ENCODE data around the gene CIRBP.

The CIRBP gene

DNA sequence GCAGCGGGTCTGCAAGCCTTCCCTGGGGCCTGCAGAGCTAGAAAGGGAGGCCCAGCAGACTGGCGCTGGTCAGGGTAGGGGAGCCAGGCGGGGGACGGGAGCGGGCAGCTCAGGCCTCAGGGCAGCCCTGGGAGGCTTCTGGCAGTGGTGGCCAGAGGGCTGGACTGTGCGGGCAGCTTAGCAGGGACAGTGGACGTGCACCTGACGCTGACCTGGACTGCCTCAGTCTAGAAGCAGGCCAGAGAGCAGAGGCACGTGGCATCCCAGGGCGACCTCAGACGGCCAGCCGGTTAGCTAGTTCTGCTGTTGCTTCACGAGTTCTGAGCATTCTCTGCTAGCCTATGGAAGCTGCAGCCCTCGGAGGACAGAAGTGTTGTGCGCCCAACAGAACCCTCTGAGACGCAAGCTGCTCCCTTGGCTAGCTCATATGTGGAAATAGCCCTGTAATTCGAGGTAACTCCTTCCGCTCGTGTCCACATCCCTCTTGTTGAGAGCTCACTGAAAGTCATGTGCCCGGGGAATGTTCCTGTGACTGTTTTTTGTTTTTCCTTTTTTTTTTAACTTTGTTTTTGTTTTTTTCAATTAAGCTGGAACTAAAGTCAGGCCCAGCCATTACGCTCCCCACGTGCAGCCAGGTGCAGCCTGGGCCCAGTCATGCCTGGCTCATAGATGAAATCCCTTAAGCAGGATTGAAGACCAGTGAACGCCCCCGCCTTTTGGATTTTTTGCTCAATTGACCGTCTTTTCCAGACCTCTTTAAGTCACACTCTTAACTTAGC lies 4.3 kb downstream of the CIRBP start:
- no peak overlapping the region for H3K4me3 ChIP-seq (ENCODE audit: low read depth, low read length)
- TF ChIP-seq, protein P1, sequence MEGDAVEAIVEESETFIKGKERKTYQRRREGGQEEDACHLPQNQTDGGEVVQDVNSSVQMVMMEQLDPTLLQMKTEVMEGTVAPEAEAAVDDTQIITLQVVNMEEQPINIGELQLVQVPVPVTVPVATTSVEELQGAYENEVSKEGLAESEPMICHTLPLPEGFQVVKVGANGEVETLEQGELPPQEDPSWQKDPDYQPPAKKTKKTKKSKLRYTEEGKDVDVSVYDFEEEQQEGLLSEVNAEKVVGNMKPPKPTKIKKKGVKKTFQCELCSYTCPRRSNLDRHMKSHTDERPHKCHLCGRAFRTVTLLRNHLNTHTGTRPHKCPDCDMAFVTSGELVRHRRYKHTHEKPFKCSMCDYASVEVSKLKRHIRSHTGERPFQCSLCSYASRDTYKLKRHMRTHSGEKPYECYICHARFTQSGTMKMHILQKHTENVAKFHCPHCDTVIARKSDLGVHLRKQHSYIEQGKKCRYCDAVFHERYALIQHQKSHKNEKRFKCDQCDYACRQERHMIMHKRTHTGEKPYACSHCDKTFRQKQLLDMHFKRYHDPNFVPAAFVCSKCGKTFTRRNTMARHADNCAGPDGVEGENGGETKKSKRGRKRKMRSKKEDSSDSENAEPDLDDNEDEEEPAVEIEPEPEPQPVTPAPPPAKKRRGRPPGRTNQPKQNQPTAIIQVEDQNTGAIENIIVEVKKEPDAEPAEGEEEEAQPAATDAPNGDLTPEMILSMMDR (IDR thresholded peaks at IDR 0.05; ENCODE audit: borderline replicate concordance, insufficient read depth, low read depth, low read length), result no peak

DNA sequence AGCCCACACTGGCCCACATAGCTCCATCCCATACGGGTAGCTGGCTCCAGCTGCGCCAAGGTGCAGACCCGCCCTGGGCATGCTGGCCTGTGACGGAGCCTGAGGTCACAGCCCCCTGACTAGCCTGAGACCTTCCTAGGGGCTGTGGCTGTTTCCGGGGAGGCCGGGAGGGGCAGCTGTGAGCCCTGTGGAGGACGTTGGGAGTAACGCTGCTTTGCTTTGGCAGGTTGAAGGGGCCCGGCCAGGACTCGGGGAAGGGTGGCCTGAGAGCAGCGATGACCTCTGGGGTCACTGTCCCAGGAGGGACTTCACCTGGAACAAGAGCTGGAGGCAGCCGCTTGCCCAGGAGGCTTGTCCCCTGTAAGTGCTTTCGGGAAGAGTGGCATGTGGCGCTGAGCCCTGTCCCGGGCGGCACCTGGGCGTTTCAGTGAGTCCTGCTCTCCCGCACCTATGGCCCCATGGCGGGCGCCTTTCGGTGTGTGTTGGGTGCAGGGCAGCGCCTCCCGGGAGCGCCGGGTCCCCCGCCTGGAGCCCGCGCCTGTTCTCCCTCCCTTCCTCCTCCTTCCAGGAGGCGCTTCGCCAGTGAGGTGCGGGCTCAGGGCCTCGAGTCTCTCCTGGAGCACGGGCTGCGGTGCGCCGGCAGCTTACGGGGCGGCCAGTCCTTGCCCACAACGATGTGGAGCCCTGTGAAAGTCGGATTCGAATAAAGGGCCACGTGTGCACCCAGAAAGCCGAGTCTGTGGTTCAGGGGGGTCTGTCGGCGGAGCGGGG lies 5.1 kb downstream of the CIRBP start:
- H3K4me3 ChIP-seq (ENCODE audit: low read depth, low read length), result peak overlapping the region; percentile 53
- TF ChIP-seq, protein P1 (IDR thresholded peaks at IDR 0.05; ENCODE audit: borderline replicate concordance, insufficient read depth, low read depth, low read length), result no peak

DNA sequence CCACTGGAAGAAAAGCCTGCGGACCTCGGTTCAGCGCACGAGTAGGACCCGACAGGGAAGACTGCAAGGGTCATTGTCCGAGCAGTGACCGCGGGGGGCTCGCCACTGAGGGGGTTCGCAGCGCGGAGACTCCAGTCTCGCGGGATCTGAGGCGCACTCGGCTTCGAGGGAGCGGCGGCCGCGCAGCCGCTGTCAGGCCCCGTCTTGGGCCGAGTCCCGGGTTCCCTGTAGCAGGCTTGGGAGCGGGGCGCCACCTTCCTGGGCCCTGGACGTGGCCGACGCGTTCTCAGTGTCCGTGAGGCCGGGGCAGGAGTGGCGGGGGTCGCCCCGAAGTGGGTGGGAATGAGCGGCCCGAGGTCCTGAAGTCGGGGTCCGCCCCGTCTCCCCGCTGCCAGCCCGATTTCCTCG lies 5.7 kb downstream of the CIRBP start:
- TF ChIP-seq, protein P1 (IDR thresholded peaks at IDR 0.05; ENCODE audit: borderline replicate concordance, insufficient read depth, low read depth, low read length), result no peak
- H3K4me3 ChIP-seq (ENCODE audit: low read depth, low read length), result peak overlapping the region; percentile 53

DNA sequence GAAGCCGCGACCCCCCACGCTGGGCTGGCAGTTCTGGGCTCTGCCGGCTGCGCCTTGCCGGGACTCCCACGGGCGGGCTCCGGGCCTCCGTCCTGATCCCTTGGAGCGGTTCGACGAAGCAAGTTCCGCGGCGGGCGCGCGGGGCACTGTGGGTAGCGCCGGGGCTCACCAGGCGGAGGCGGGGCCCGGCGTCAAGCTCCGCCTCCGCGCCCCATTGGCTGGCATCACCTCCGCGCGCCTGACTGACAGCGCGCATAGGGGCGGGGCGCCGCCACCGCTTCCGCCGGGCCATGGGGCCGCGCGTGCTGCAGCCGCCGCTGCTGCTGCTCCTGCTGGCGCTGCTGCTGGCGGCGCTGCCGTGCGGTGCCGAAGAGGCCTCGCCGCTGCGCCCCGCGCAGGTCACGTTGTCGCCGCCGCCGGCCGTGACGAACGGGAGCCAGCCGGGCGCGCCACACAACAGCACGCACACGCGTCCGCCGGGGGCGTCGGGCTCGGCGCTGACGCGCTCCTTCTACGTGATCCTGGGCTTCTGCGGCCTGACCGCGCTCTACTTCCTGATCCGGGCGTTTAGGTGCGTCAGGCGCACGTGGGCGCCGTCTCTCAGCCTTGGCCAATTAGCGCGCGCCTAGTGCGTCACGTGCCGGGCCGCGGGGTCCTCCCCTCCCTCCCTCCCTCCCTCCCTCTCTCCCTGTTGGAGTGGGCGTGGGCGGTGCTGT lies 6.3 kb downstream of the CIRBP start, which contains the start of gene FAM174C:
FAM174C (plus strand) TSS at position 271 of the 716 bp plus-strand sequence; CDS start at position 291, 20 bp downstream.
- TF ChIP-seq, protein P1 (IDR thresholded peaks at IDR 0.05; ENCODE audit: borderline replicate concordance, insufficient read depth, low read depth, low read length), result no peak
- H3K4me3 ChIP-seq (ENCODE audit: low read depth, low read length), result peak within 1 kb of the TSS; percentile 79

DNA sequence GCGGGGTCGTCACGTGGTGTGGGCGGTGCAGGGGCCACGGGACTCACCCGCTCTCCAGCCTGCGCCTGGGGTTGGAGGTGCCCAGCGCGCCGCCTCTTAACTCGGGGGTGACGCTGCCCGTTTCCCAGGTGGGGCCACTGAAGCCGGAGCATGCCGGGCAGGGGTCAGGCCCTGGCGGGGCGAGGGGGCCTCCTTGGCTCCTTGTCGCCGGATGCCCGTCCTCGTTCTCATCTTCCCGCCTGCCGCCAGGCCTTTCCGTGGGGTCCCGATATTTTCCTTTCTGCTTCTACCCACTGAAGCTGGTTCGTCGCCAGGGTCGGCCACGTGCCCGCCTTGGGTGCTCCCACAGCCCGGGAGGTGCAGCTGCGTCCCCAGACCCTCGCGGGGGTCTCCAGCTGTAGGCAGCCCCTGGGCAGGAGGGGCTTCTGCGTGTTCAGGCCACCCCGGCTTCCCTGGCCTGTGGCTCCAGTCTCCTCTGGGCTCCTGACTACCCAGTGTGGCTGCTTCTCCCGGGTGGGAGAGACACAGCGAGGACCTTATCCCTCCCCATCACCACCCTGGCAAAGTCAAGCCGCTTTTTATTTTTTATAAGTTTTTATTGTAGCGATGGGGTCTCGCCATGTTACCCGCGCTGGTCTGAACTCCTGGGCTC lies 7.0 kb downstream of the CIRBP start:
- H3K4me3 ChIP-seq (ENCODE audit: low read depth, low read length), result peak overlapping the region; percentile 79
- TF ChIP-seq, protein P1 (IDR thresholded peaks at IDR 0.05; ENCODE audit: borderline replicate concordance, insufficient read depth, low read depth, low read length), result no peak

DNA sequence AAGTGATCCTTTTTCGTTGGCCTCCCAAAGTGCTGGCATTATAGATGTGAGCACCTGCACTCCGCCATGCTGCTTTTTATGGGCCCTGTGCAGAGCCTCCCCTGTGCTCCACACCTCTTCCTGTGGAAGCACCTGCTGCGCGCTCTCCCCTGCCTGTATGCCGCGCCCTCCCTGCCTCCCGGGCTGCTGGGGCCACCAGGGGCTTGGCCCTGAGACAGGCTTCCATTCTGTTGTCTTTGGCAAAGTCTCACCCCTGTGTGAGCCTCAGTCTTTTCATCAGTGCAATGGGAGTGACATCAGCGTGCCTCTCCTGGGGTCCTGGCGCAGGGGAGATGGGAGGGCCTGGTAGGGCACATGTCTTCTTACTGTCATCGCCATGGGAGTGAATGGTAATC lies 7.5 kb downstream of the CIRBP start:
- TF ChIP-seq, protein P1 (IDR thresholded peaks at IDR 0.05; ENCODE audit: borderline replicate concordance, insufficient read depth, low read depth, low read length), result no peak
- peak overlapping the region; percentile 79 for H3K4me3 ChIP-seq (ENCODE audit: low read depth, low read length)

Measured in GM12875 (cell line).